K562 (cell line): ENCODE measurements around the gene TBRG1. TPM values are rescaled to one million over a fixed set of nuclear protein-coding genes. Genes with fewer than 3 reads are reported as not detected.

Experiments
- ARHGAP35 ChIP-seq: fragments of 450-650 bp; IDR thresholded peaks from 2 replicates; pipeline ENCODE4 v1.6.1; 2018; ENCODE audit not compliant: partially characterized antibody
- ATF3 ChIP-seq, 2 experiments: fragments of 450-650 bp in 1 of 2; sonication (generic) in 1 of 2; formaldehyde crosslinking in 1 of 2; IDR thresholded peaks in 1 of 2; conservative IDR thresholded peaks in 1 of 2; 2 replicates each; pipeline versions ENCODE4 v1.6.1 to v1.8.1; 2016 to 2023; ENCODE audit warnings: mild to moderate bottlenecking in 2 of 2, moderate library complexity in 2 of 2, inconsistent platforms in 1 of 2, missing genetic modification reagents in 1 of 2
- CHD4 ChIP-seq: fragments of 200-600 bp; sonication (generic); IDR thresholded peaks from 3 replicates; pipeline ENCODE4 v1.6.1; 2012; ENCODE audit warnings: low read depth, mild to moderate bottlenecking, mixed read lengths, low read length, inconsistent platforms; ENCODE audit not compliant: insufficient read depth, insufficient replicate concordance, poor library complexity, severe bottlenecking
- DDX20 ChIP-seq: fragments of 450-650 bp; IDR thresholded peaks from 2 replicates; pipeline ENCODE4 v1.6.1; 2016; ENCODE audit warnings: missing genetic modification characterization, low read depth, mild to moderate bottlenecking, missing compliant biosample characterization, moderate library complexity
- EP400 ChIP-seq: fragments of 450-650 bp; IDR thresholded peaks from 2 replicates; pipeline ENCODE4 v1.6.1; 2017; ENCODE audit warnings: antibody characterized with exemption, mild to moderate bottlenecking, moderate library complexity
- EZH2 ChIP-seq: IDR thresholded peaks from 2 replicates; pipeline ENCODE4 v1.6.1; 2012; ENCODE audit warnings: low read depth, mild to moderate bottlenecking, inconsistent platforms, low read length, borderline replicate concordance
- MIER1 ChIP-seq: fragments of 450-650 bp; IDR thresholded peaks from 2 replicates; pipeline ENCODE4 v1.6.1; 2016; ENCODE audit warnings: antibody characterized with exemption, mild to moderate bottlenecking, low read depth
- MTF1 ChIP-seq: fragments of 250-450 bp; sonication (Bioruptor Pico); IDR thresholded peaks from 2 replicates; pipeline ENCODE4 v1.9.0; 2021; ENCODE audit warnings: moderate library complexity, mild to moderate bottlenecking, inconsistent platforms, borderline replicate concordance
- MYBL2 ChIP-seq, 2 experiments: fragments of 450-650 bp in 1 of 2; sonication (generic) in 1 of 2; formaldehyde crosslinking in 1 of 2; IDR thresholded peaks; 2 replicates each; pipeline versions ENCODE4 v1.6.1 to v1.8.1; 2017 to 2022; ENCODE audit warnings: borderline replicate concordance in 1 of 2, inconsistent platforms in 1 of 2, low read depth in 1 of 2, mild to moderate bottlenecking in 1 of 2, missing genetic modification reagents in 1 of 2, moderate library complexity in 1 of 2
- RNF2 ChIP-seq: sonication (generic); IDR thresholded peaks from 2 replicates; pipeline ENCODE4 v1.6.1; 2016
- SRSF7 ChIP-seq: fragments of 200-400 bp; formaldehyde crosslinking; optimal IDR thresholded peaks from 2 replicates; pipeline ENCODE3; 2017; ENCODE audit warnings: mild to moderate bottlenecking, low read depth, low read length
- U2AF1 ChIP-seq: fragments of 200-400 bp; formaldehyde crosslinking; optimal IDR thresholded peaks from 2 replicates; pipeline ENCODE3; 2017; ENCODE audit warnings: mild to moderate bottlenecking, low read depth, low read length, moderate library complexity
- ZBED1 ChIP-seq: IDR thresholded peaks from 2 replicates; pipeline ENCODE4 v1.6.1; 2014
- ZFP91 ChIP-seq: sonication (generic); formaldehyde crosslinking; IDR thresholded peaks from 2 replicates; pipeline ENCODE4 v1.8.0; 2022; ENCODE audit warnings: mild to moderate bottlenecking, missing genetic modification reagents
- ZKSCAN8 ChIP-seq: fragments of 200-800 bp; sonication (Bioruptor generic); IDR thresholded peaks from 2 replicates; pipeline ENCODE4 v1.6.1; 2016; ENCODE audit warnings: missing genetic modification characterization, missing compliant biosample characterization
- ZNF444 ChIP-seq: fragments of 250-450 bp; sonication (Bioruptor Pico); IDR thresholded peaks from 2 replicates; pipeline ENCODE4 v1.4.0; 2020; ENCODE audit warnings: mild to moderate bottlenecking, moderate library complexity
- ZNF445 ChIP-seq: fragments of 250-450 bp; sonication (Bioruptor Pico); IDR thresholded peaks from 2 replicates; pipeline ENCODE4 v1.4.0; 2020; ENCODE audit warnings: low read depth, mild to moderate bottlenecking, moderate library complexity
- polyA plus RNA-seq, 8 experiments: library from polyadenylated mRNA; depleted of rRNA in 4 of 8; stranded (reverse) in 5 of 8; unstranded in 3 of 8; fragments of >200 nt; fragmentation: Nextera tagmentation in 2 of 8; fragmentation: Illumina TruSeq in 1 of 8; extraction: Ambion mirVana in 2 of 8; extraction: Trizol in 1 of 8; gene quantifications; 2 replicates each; pipeline versions ENCODE4 v1.2.1 to v1.2.3, GENCODE V29; 2011 to 2014; ENCODE audit warnings: inconsistent platforms in 1 of 8, missing spikeins in 1 of 8
- total RNA-seq, 7 experiments: library from RNA; depleted of rRNA in 6 of 7; stranded (reverse); fragments of >200 nt in 6 of 7; fragmentation: Illumina TruSeq in 2 of 7; extraction: Trizol in 2 of 7; gene quantifications; 2 replicates each; pipeline versions ENCODE4 v1.2.1 to v1.2.3, GENCODE V29; 2011 to 2021; ENCODE audit warnings: low replicate concordance in 1 of 7
- TF ChIP-seq, protein P1 (sequence below): sonication (generic); formaldehyde crosslinking; IDR thresholded peaks from 2 replicates; pipeline ENCODE4 v1.8.1; 2023; ENCODE audit warnings: missing genetic modification reagents, mild to moderate bottlenecking, borderline replicate concordance

The TBRG1 gene
- total and polyA plus RNA-seq, 9 of the 15 experiments (the other 6 are each of a cell fraction or from before 2014, with no cell fraction given): 8.7 to 30.0 (median 20.2) TPM

GRCh38 chr11:124644426-124645280 is 22.0 kb downstream of the TBRG1 start (continued):
- no peak for TF ChIP-seq ZKSCAN8 (CRISPR knock-in tag)
- no peak for TF ChIP-seq ZNF445 (CRISPR knock-in tag)
- TF ChIP-seq ATF3 (IDR thresholded peaks at IDR 0.05): no peak
- TF ChIP-seq ATF3 (CRISPR knock-in tag; conservative IDR thresholded peaks at IDR 0.05): no peak
- TF ChIP-seq, protein P1, sequence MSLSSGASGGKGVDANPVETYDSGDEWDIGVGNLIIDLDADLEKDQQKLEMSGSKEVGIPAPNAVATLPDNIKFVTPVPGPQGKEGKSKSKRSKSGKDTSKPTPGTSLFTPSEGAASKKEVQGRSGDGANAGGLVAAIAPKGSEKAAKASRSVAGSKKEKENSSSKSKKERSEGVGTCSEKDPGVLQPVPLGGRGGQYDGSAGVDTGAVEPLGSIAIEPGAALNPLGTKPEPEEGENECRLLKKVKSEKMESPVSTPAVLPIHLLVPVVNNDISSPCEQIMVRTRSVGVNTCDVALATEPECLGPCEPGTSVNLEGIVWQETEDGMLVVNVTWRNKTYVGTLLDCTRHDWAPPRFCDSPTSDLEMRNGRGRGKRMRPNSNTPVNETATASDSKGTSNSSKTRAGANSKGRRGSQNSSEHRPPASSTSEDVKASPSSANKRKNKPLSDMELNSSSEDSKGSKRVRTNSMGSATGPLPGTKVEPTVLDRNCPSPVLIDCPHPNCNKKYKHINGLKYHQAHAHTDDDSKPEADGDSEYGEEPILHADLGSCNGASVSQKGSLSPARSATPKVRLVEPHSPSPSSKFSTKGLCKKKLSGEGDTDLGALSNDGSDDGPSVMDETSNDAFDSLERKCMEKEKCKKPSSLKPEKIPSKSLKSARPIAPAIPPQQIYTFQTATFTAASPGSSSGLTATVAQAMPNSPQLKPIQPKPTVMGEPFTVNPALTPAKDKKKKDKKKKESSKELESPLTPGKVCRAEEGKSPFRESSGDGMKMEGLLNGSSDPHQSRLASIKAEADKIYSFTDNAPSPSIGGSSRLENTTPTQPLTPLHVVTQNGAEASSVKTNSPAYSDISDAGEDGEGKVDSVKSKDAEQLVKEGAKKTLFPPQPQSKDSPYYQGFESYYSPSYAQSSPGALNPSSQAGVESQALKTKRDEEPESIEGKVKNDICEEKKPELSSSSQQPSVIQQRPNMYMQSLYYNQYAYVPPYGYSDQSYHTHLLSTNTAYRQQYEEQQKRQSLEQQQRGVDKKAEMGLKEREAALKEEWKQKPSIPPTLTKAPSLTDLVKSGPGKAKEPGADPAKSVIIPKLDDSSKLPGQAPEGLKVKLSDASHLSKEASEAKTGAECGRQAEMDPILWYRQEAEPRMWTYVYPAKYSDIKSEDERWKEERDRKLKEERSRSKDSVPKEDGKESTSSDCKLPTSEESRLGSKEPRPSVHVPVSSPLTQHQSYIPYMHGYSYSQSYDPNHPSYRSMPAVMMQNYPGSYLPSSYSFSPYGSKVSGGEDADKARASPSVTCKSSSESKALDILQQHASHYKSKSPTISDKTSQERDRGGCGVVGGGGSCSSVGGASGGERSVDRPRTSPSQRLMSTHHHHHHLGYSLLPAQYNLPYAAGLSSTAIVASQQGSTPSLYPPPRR: no peak
- TF ChIP-seq MIER1: no peak
- no peak for TF ChIP-seq ZBED1
- no peak for TF ChIP-seq CHD4
- no peak for TF ChIP-seq U2AF1
- no peak for TF ChIP-seq MTF1 (CRISPR knock-in tag)
- no peak for TF ChIP-seq ARHGAP35
- TF ChIP-seq SRSF7: no peak
- no peak for TF ChIP-seq MYBL2 (IDR thresholded peaks at IDR 0.05; ENCODE audit: low read depth)
- no peak for TF ChIP-seq MYBL2 (CRISPR knock-in tag; IDR thresholded peaks at IDR 0.05; ENCODE audit: borderline replicate concordance)
- no peak for TF ChIP-seq EZH2
- no peak for TF ChIP-seq ZNF444
- TF ChIP-seq RNF2: no peak
- no peak for TF ChIP-seq EP400
- TF ChIP-seq DDX20 (tag): no peak
- no peak for TF ChIP-seq ZFP91 (CRISPR knock-in tag)
